HepG2 (cell line): ENCODE data around the gene MTG1. TPM values are rescaled to one million over a fixed set of nuclear protein-coding genes. Genes with fewer than 3 reads are reported as not detected.

ENCODE experiments used
- GABPA ChIP-seq, 2 experiments: IDR thresholded peaks; 2 replicates each; pipeline ENCODE4 v1.6.1; 2011 to 2016; ENCODE audit warnings: low read depth in 2 of 2, low read length in 1 of 2, missing biosample characterization in 1 of 2, missing genetic modification characterization in 1 of 2
- KLF16 ChIP-seq, 2 experiments: sonication (generic) in 1 of 2; formaldehyde crosslinking in 1 of 2; IDR thresholded peaks; 2 replicates each; pipeline versions ENCODE4 v1.6.1 to v1.8.0; 2016 to 2023; ENCODE audit warnings: missing genetic modification reagents in 2 of 2, missing compliant biosample characterization in 1 of 2
- NCOR1 ChIP-seq: fragments of 200-600 bp; sonication (generic); IDR thresholded peaks from 2 replicates; pipeline ENCODE4 v1.7.0; 2017; ENCODE audit warnings: antibody characterized with exemption, low read length, borderline replicate concordance
- NFYC ChIP-seq: IDR thresholded peaks from 2 replicates; pipeline ENCODE4 v1.6.1; 2016; ENCODE audit warnings: missing genetic modification reagents, missing compliant biosample characterization
- NR1H2 ChIP-seq: sonication (generic); formaldehyde crosslinking; IDR thresholded peaks from 2 replicates; pipeline ENCODE4 v1.8.1; 2022; ENCODE audit warnings: low read depth, missing genetic modification reagents, borderline replicate concordance
- RFXANK ChIP-seq: IDR thresholded peaks from 2 replicates; pipeline ENCODE4 v1.6.1; 2016
- SMAD3 ChIP-seq: sonication (generic); formaldehyde crosslinking; IDR thresholded peaks from 2 replicates; pipeline ENCODE4 v1.4.0; 2020; ENCODE audit warnings: missing genetic modification reagents
- ZNF180 ChIP-seq: sonication (generic); formaldehyde crosslinking; IDR thresholded peaks from 2 replicates; pipeline ENCODE4 v1.4.0; 2020; ENCODE audit warnings: low read depth, missing genetic modification reagents, borderline replicate concordance
- ZNF274 ChIP-seq: sonication (generic); formaldehyde crosslinking; IDR thresholded peaks from 2 replicates; pipeline ENCODE4 v1.5.1; 2020; ENCODE audit warnings: mild to moderate bottlenecking, missing genetic modification reagents
- ZNF75D ChIP-seq: sonication (generic); formaldehyde crosslinking; IDR thresholded peaks from 2 replicates; pipeline ENCODE4 v1.8.1; 2023; ENCODE audit warnings: missing genetic modification reagents, mild to moderate bottlenecking, borderline replicate concordance
- ZNF773 ChIP-seq: sonication (generic); formaldehyde crosslinking; IDR thresholded peaks from 2 replicates; pipeline ENCODE4 v1.4.0; 2020; ENCODE audit warnings: missing genetic modification reagents, borderline replicate concordance
- ZNF790 ChIP-seq: sonication (generic); formaldehyde crosslinking; IDR thresholded peaks from 2 replicates; pipeline ENCODE4 v1.8.0; 2022; ENCODE audit warnings: missing genetic modification reagents, mild to moderate bottlenecking, borderline replicate concordance
- ZSCAN21 ChIP-seq: sonication (generic); formaldehyde crosslinking; IDR thresholded peaks from 2 replicates; pipeline ENCODE4 v1.8.0; 2022; ENCODE audit warnings: mild to moderate bottlenecking, missing genetic modification reagents, moderate library complexity, borderline replicate concordance
- polyA plus RNA-seq, 8 experiments: library from polyadenylated mRNA; depleted of rRNA in 3 of 8; stranded (reverse) in 7 of 8; unstranded in 1 of 8; fragments of >200 nt; fragmentation: Illumina TruSeq in 4 of 8; extraction: Trizol in 4 of 8; gene quantifications; 2 replicates each; pipeline versions ENCODE4 v1.2.1 to v1.2.3, GENCODE V29; 2011 to 2016; ENCODE audit warnings: low read depth in 4 of 8, missing spikeins in 1 of 8, mixed read lengths in 1 of 8; ENCODE audit not compliant: insufficient read depth in 1 of 8
- total RNA-seq, 5 experiments: library from RNA; depleted of rRNA; stranded (reverse); fragments of >200 nt; fragmentation: Illumina TruSeq; extraction: Trizol; gene quantifications; 2 replicates each; pipeline ENCODE4 v1.2.3, GENCODE V29; 2016; ENCODE audit warnings: low read depth in 1 of 5
- TF ChIP-seq, protein P1 (sequence below): sonication (generic); formaldehyde crosslinking; IDR thresholded peaks from 2 replicates; pipeline ENCODE4; 2020; ENCODE audit warnings: missing genetic modification reagents, mild to moderate bottlenecking, borderline replicate concordance
- TF ChIP-seq, protein P2 (sequence below): sonication (generic); formaldehyde crosslinking; IDR thresholded peaks from 2 replicates; pipeline ENCODE4 v1.4.0; 2020; ENCODE audit warnings: missing genetic modification reagents, borderline replicate concordance
- TF ChIP-seq, protein P3 (sequence below): sonication (generic); formaldehyde crosslinking; IDR thresholded peaks from 2 replicates; pipeline ENCODE4 v1.4.0; 2020; ENCODE audit warnings: missing genetic modification reagents
- TF ChIP-seq, protein P4 (sequence below): sonication (generic); formaldehyde crosslinking; IDR thresholded peaks from 2 replicates; pipeline ENCODE4 v1.4.0; 2020; ENCODE audit warnings: missing genetic modification reagents, borderline replicate concordance

MTG1 gene
- total and polyA plus RNA-seq, 2 of the 13 experiments (the other 11 are each of a cell fraction or from before 2014, with no cell fraction given) = 42.0 to 103 TPM

- TF ChIP-seq ZNF180 (CRISPR knock-in tag) = no peak
- peak; percentile 99 for TF ChIP-seq GABPA (IDR thresholded peaks at IDR 0.05; ENCODE audit: low read depth, low read length)
- TF ChIP-seq GABPA (CRISPR knock-in tag; IDR thresholded peaks at IDR 0.05; ENCODE audit: low read depth) = peak; percentile 89
- TF ChIP-seq RFXANK (CRISPR knock-in tag) = peak; percentile 47; the same call in 1 of the 2 replicates
- no peak for TF ChIP-seq NR1H2 (CRISPR knock-in tag)
- peak; percentile 76 for TF ChIP-seq SMAD3 (CRISPR knock-in tag)
- peak; percentile 95; the same call in 1 of the 2 replicates for TF ChIP-seq ZNF790 (CRISPR knock-in tag)
- TF ChIP-seq ZSCAN21 (CRISPR knock-in tag) = peak; percentile 91; the same call in 1 of the 2 replicates
- TF ChIP-seq, protein P1, sequence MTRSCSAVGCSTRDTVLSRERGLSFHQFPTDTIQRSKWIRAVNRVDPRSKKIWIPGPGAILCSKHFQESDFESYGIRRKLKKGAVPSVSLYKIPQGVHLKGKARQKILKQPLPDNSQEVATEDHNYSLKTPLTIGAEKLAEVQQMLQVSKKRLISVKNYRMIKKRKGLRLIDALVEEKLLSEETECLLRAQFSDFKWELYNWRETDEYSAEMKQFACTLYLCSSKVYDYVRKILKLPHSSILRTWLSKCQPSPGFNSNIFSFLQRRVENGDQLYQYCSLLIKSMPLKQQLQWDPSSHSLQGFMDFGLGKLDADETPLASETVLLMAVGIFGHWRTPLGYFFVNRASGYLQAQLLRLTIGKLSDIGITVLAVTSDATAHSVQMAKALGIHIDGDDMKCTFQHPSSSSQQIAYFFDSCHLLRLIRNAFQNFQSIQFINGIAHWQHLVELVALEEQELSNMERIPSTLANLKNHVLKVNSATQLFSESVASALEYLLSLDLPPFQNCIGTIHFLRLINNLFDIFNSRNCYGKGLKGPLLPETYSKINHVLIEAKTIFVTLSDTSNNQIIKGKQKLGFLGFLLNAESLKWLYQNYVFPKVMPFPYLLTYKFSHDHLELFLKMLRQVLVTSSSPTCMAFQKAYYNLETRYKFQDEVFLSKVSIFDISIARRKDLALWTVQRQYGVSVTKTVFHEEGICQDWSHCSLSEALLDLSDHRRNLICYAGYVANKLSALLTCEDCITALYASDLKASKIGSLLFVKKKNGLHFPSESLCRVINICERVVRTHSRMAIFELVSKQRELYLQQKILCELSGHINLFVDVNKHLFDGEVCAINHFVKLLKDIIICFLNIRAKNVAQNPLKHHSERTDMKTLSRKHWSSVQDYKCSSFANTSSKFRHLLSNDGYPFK (CRISPR knock-in tag) = peak; percentile 85
- TF ChIP-seq, protein P2, sequence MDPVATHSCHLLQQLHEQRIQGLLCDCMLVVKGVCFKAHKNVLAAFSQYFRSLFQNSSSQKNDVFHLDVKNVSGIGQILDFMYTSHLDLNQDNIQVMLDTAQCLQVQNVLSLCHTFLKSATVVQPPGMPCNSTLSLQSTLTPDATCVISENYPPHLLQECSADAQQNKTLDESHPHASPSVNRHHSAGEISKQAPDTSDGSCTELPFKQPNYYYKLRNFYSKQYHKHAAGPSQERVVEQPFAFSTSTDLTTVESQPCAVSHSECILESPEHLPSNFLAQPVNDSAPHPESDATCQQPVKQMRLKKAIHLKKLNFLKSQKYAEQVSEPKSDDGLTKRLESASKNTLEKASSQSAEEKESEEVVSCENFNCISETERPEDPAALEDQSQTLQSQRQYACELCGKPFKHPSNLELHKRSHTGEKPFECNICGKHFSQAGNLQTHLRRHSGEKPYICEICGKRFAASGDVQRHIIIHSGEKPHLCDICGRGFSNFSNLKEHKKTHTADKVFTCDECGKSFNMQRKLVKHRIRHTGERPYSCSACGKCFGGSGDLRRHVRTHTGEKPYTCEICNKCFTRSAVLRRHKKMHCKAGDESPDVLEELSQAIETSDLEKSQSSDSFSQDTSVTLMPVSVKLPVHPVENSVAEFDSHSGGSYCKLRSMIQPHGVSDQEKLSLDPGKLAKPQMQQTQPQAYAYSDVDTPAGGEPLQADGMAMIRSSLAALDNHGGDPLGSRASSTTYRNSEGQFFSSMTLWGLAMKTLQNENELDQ (CRISPR knock-in tag) = no peak
- TF ChIP-seq, protein P3, sequence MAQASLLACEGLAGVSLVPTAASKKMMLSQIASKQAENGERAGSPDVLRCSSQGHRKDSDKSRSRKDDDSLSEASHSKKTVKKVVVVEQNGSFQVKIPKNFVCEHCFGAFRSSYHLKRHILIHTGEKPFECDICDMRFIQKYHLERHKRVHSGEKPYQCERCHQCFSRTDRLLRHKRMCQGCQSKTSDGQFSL (CRISPR knock-in tag) = 0 out of 2 replicates have a peak, but pooled peaks have one; percentile 57
- 0 out of 2 replicates have a peak, but pooled peaks have one; percentile 51 for TF ChIP-seq ZNF274 (CRISPR knock-in tag)
- TF ChIP-seq NCOR1 = peak; percentile 34; the same call in 1 of the 2 replicates
- TF ChIP-seq KLF16 (CRISPR knock-in tag; IDR thresholded peaks at IDR 0.05) = peak in 1 of 2 experiments; percentile 85; a peak in 2 of 4 replicates
- TF ChIP-seq ZNF773 (CRISPR knock-in tag) = peak; percentile 43; the same call in 1 of the 2 replicates
- TF ChIP-seq, protein P4, sequence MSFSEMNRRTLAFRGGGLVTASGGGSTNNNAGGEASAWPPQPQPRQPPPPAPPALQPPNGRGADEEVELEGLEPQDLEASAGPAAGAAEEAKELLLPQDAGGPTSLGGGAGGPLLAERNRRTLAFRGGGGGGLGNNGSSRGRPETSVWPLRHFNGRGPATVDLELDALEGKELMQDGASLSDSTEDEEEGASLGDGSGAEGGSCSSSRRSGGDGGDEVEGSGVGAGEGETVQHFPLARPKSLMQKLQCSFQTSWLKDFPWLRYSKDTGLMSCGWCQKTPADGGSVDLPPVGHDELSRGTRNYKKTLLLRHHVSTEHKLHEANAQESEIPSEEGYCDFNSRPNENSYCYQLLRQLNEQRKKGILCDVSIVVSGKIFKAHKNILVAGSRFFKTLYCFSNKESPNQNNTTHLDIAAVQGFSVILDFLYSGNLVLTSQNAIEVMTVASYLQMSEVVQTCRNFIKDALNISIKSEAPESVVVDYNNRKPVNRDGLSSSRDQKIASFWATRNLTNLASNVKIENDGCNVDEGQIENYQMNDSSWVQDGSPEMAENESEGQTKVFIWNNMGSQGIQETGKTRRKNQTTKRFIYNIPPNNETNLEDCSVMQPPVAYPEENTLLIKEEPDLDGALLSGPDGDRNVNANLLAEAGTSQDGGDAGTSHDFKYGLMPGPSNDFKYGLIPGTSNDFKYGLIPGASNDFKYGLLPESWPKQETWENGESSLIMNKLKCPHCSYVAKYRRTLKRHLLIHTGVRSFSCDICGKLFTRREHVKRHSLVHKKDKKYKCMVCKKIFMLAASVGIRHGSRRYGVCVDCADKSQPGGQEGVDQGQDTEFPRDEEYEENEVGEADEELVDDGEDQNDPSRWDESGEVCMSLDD (CRISPR knock-in tag) = no peak
- peak; percentile 63; the same call in 1 of the 2 replicates for TF ChIP-seq ZNF75D (CRISPR knock-in tag)
- TF ChIP-seq NFYC (CRISPR knock-in tag) = peak; percentile 16; the same call in 1 of the 2 replicates
Observed at GRCh38 chr10:133394064-133394663, at the start of gene MTG1 (continued).
